Kidney (tissue), 14 donors: Measurements from ENCODE around the gene HSP90AB1. TPM values are rescaled to one million over a fixed set of nuclear protein-coding genes. Genes with fewer than 3 reads are reported as not detected.

ENCODE experiments used
- DNase-seq, 5 donors: peaks; one replicate each; pipeline ENCODE4 v3.0.0-alpha.2; 2013 to 2020
- FAIRE-seq: peaks from 2 replicates; lab custom pipeline; 2012; peaks lifted over from hg19 to GRCh38; lab: Jason Lieb, UNC
- H3K27ac ChIP-seq, 2 donors: one replicate each; pipeline ENCODE4 v1.7.0; 2013; ENCODE audit warnings: low read depth in 2 of 2, low read length in 2 of 2, inconsistent platforms in 1 of 2
- H3K27me3 ChIP-seq: one replicate; pipeline ENCODE4 v1.7.1; 2013; ENCODE audit warnings: low read length, inconsistent platforms; ENCODE audit not compliant: control insufficient read depth, insufficient read depth
- H3K36me3 ChIP-seq, 3 donors: one replicate each; pipeline versions ENCODE4 v1.7.0 to v1.7.1; 2013; ENCODE audit warnings: low read length in 3 of 3, control low read depth in 1 of 3, inconsistent platforms in 1 of 3; ENCODE audit not compliant: insufficient read depth in 3 of 3, control insufficient read depth in 2 of 3
- H3K4me1 ChIP-seq, 3 donors: one replicate each; pipeline versions ENCODE4 v1.7.0 to v1.7.1; 2013; ENCODE audit warnings: low read length in 3 of 3, inconsistent platforms in 1 of 3, low read depth in 1 of 3; ENCODE audit not compliant: control insufficient read depth in 2 of 3, insufficient read depth in 2 of 3
- H3K4me3 ChIP-seq, 3 donors: one replicate each; pipeline versions ENCODE4 v1.7.0 to v1.8.1; 2013; ENCODE audit warnings: low read length in 3 of 3, control low read depth in 1 of 3, inconsistent platforms in 1 of 3
- H3K9ac ChIP-seq, 3 donors: one replicate each; pipeline versions ENCODE4 v1.7.0 to v1.7.1; 2013; ENCODE audit warnings: low read length in 3 of 3, control low read depth in 1 of 3, inconsistent platforms in 1 of 3
- H3K9me3 ChIP-seq, 3 donors: one replicate each; pipeline versions ENCODE4 v1.7.0 to v1.7.1; 2013; ENCODE audit warnings: low read length in 3 of 3, control low read depth in 1 of 3, inconsistent platforms in 1 of 3; ENCODE audit not compliant: control insufficient read depth in 2 of 3, insufficient read depth in 1 of 3
- intact Hi-C: fragments of 100-400 bp; cut with DNase I; formaldehyde crosslinking; loops from one replicate; pipeline ENCODE4 v1.11.1; 2022
- polyA plus RNA-seq: library from polyadenylated mRNA; stranded (reverse); fragments of 350-450 nt; fragmentation: Illumina TruSeq; extraction: RNeasy Lipid Tissue Mini Kit (QIAGEN cat#74804); gene quantifications from one replicate; pipeline ENCODE4 v1.2.3, GENCODE V29; 2014; ENCODE audit warnings: low read depth, low replicate concordance; ENCODE audit not compliant: insufficient read depth
- total RNA-seq: library from RNA; stranded (reverse); fragmentation: NEBNext Ultra II Directional; extraction: Animal tissue kit (Norgen Biotek cat#: 25700); gene quantifications from one replicate; pipeline ENCODE4 v1.2.1, GENCODE V29; 2021
- TF ChIP-seq, protein P1 (sequence below): IDR thresholded peaks from 3 replicates; pipeline ENCODE4 v1.5.1; 2012; ENCODE audit warnings: mild to moderate bottlenecking, moderate library complexity, borderline replicate concordance; ENCODE audit not compliant: insufficient read depth; ENCODE audit errors: extremely low read depth
- donor health status: control.
- donor health status: control.
- donor health status: control.
- donor health status: control.
- donor health status: control.
- donor health status: DM: yes; HTN: yes; CAD: no.
- donor health status: Normal renal cell carcinoma (clear cell type).

HSP90AB1 gene
- total and polyA plus RNA-seq, 2 donors from 2014 or later, result 499 to 551 TPM

DNA sequence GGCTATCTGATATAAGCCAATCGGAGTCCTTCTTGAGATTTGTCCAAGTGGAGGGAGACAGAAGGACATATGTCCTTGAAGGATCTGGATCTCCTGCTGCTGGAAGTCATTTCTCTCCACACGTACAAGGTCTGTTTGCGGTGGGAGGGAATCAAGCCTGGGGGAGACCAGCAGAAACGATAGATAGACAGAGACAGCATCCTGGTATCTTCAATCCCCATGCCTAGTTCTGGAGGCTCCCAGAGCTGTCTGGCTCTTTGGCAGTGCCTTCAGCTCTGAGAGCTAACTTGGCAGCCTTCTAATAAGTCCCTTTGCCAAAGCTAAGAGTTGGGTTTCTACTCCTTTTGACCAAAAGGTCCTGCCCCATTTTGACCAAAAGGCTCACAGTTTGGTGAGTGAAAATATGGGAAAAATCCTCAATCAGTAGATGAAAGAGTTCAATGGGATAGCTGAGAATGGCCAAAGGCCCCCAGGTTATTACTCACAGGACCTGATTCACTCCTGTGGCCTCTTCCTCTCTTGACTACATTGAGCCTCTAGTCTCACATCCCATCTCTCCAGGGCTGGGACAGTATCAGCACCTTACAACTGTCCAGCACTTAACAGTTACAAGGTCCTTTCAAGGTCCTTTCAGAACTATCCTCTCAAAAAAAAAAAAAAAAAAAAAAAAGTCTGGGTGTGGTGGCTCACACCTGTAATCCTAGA is 45.9 kb downstream of the HSP90AB1 start:
- no peak for FAIRE-seq
- no peaks in the 10 kb centered on the region for H3K9me3 ChIP-seq
- TF ChIP-seq, protein P1, sequence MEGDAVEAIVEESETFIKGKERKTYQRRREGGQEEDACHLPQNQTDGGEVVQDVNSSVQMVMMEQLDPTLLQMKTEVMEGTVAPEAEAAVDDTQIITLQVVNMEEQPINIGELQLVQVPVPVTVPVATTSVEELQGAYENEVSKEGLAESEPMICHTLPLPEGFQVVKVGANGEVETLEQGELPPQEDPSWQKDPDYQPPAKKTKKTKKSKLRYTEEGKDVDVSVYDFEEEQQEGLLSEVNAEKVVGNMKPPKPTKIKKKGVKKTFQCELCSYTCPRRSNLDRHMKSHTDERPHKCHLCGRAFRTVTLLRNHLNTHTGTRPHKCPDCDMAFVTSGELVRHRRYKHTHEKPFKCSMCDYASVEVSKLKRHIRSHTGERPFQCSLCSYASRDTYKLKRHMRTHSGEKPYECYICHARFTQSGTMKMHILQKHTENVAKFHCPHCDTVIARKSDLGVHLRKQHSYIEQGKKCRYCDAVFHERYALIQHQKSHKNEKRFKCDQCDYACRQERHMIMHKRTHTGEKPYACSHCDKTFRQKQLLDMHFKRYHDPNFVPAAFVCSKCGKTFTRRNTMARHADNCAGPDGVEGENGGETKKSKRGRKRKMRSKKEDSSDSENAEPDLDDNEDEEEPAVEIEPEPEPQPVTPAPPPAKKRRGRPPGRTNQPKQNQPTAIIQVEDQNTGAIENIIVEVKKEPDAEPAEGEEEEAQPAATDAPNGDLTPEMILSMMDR, result no peak
- intact Hi-C loops, result no loop called here
- no peak overlapping the region for H3K4me3 ChIP-seq
- peaks cover 18% of the 10 kb centered on the region for H3K27me3 ChIP-seq
- no peaks in the 10 kb centered on the region for H3K36me3 ChIP-seq
- no peak overlapping the region for H3K9ac ChIP-seq
- peaks cover 0 to 6% (median 0%) of the 10 kb centered on the region in 3 donors for H3K4me1 ChIP-seq
- no peak overlapping the region for H3K27ac ChIP-seq
- DNase-seq, result no peak

GRCh38 chr6:44294832-44295791 is 48.2 kb downstream of the HSP90AB1 start:
- Histone ChIP-seq H3K9ac (no peak overlapping the region), H3K27me3 (peaks cover 18% of the 10 kb centered on the region), H3K27ac (no peak overlapping the region), H3K4me3 (no peak overlapping the region), H3K9me3 (no peaks in the 10 kb centered on the region), H3K4me1 (peaks cover 0 to 9% (median 0%) of the 10 kb centered on the region in 3 donors), H3K36me3 (no peaks in the 10 kb centered on the region)
- intact Hi-C loops, result no loop called here
- TF ChIP-seq, protein P1, result no peak
- FAIRE-seq (no peak), DNase-seq (peak in 1 of 5 donors; percentile 22)

DNA sequence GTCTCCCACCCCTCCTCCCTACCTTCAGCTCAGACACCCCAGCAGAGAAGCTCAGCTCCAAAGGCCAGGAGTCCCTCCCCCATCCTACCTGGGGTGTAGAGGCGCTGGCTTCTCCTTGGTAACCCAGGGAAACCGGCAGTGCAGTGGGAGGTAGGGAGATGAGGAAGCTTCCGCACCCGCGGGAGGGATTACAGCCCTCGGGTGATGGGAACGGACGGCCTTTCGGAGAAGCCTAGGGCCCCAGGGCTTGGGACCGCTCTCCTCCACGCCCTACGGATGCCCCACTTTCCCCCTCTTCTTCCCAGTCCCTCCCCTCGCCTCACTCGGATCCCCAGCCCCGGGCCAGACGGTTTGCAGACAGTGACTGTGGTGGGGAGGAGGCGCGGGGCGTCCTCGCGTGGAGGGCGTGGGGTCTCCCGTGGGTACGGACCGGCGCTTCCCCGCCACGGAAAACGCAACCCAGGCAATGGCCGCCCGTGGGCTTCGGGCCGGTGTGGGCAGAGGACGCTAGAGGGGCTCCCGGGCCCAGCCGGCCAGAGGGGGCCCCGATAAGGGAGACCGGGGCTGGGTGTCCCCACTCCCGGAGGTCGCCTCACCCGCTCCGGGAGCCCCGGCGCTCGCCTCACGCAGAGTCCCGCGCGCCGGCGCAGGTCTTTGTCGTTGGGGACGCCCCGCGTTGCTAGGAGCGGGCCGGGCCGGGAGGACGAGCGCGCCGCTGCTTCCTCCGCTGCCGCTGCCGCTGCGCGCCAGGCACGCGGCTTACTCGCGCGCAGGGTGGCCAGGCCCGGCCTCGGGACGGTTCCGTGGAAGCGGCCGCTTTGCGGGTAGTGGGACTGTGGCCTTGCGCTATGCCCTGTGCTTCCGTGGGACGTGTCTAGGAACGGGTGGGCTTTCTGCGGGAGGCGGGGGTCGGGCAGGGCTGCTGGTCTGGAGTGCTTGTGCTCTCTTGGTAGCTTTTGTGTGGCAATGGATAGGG is 50.5 kb downstream of the HSP90AB1 start:
- Histone ChIP-seq H3K27me3 (peaks cover 18% of the 10 kb centered on the region), H3K9me3 (no peaks in the 10 kb centered on the region), H3K4me1 (peaks cover 0 to 9% (median 0%) of the 10 kb centered on the region in 3 donors), H3K4me3 (peak overlapping the region in 1 of 3 donors; percentile 32), H3K27ac (no peak overlapping the region), H3K36me3 (peaks cover 0 to 13% (median 3%) of the 10 kb centered on the region in 3 donors), H3K9ac (no peak overlapping the region)
- DNase-seq, result peak; percentile 59 to 81 (median 71)
- TF ChIP-seq, protein P1, result no peak
- intact Hi-C loops, result no loop called here
- no peak for FAIRE-seq
